GM19193 (cell line): ENCODE results near the gene TBC1D26.
"Not testable (repeated sequence)": the region's sequence is repeated elsewhere in the genome, so short reads cannot be mapped to it uniquely, and the experiment has no call there.

Experiments used
- POLR2A ChIP-seq: IDR thresholded peaks from 4 replicates; pipeline ENCODE4 v1.6.1; 2011; ENCODE audit not compliant: insufficient read depth, insufficient read length; ENCODE audit errors: extremely low read depth

The TBC1D26 gene

GRCh38 chr17:15731900-15732299 lies at the start of gene TBC1D26:
Gene TBC1D26, plus strand, starts transcription at chr17:15732283. Its CDS starts 3,066 bp downstream, at chr17:15735349.
- not testable (repeated sequence) for TF ChIP-seq POLR2A

- TF ChIP-seq POLR2A, result peak; percentile 41
Observed at GRCh38 chr17:15683824-15684478, 48.1 kb upstream of the TBC1D26 start, which contains the start of gene TRIM16. Gene TRIM16, minus strand, starts transcription at chr17:15684311. Its CDS starts 32,702 bp downstream, at chr17:15651609.

- TF ChIP-seq POLR2A, result peak; percentile 40
Observed at GRCh38 chr17:15699413-15699924, 32.6 kb upstream of the TBC1D26 start, which contains the start of gene ZNF286A. Gene ZNF286A, plus strand, starts transcription at chr17:15699752. Its CDS starts 578 bp downstream, at chr17:15700330.

- no peak for TF ChIP-seq POLR2A
Observed at GRCh38 chr17:15738066-15738465, 6.0 kb downstream of the TBC1D26 start.

GRCh38 chr17:15740570-15741120 lies 8.6 kb downstream of the TBC1D26 start:
- no peak for TF ChIP-seq POLR2A

- no peak for TF ChIP-seq POLR2A
Observed at GRCh38 chr17:15741624-15742023, 9.5 kb downstream of the TBC1D26 start.

GRCh38 chr17:15742051-15742795 lies 10.1 kb downstream of the TBC1D26 start:
- no peak for TF ChIP-seq POLR2A

GRCh38 chr17:15742921-15743320 lies 10.8 kb downstream of the TBC1D26 start:
- no peak for TF ChIP-seq POLR2A

- no peak for TF ChIP-seq POLR2A
Observed at GRCh38 chr17:15744074-15744676, 12.1 kb downstream of the TBC1D26 start.

- no peak for TF ChIP-seq POLR2A
Observed at GRCh38 chr17:15744885-15745284, 12.8 kb downstream of the TBC1D26 start.

- no peak for TF ChIP-seq POLR2A
Observed at GRCh38 chr17:15776871-15777270, 44.8 kb downstream of the TBC1D26 start.

- no peak for TF ChIP-seq POLR2A
Observed at GRCh38 chr17:15777297-15777696, 45.2 kb downstream of the TBC1D26 start.

- no peak for TF ChIP-seq POLR2A
Observed at GRCh38 chr17:15777717-15778116, 45.6 kb downstream of the TBC1D26 start.

- TF ChIP-seq POLR2A, result no peak
Observed at GRCh38 chr17:15779119-15779518, 47.0 kb downstream of the TBC1D26 start.

GRCh38 chr17:15780188-15780587 lies 48.1 kb downstream of the TBC1D26 start:
- TF ChIP-seq POLR2A, result no peak

GRCh38 chr17:15782866-15783265 lies 50.8 kb downstream of the TBC1D26 start:
- TF ChIP-seq POLR2A, result no peak

GRCh38 chr17:15783461-15783860 lies 51.4 kb downstream of the TBC1D26 start:
- no peak for TF ChIP-seq POLR2A
